ENCODE data around the gene PPP2R5A.
"Not testable (repeated sequence)": the region's sequence is repeated elsewhere in the genome, so short reads cannot be mapped to it uniquely, and the experiment has no call there.

The PPP2R5A gene

GRCh38 chr1:212297338-212297737 lies 12.1 kb downstream of the PPP2R5A start:
- DNase-seq (ENCODE audit: low spot score), result no peak

GRCh38 chr1:212301580-212301979 lies 16.4 kb downstream of the PPP2R5A start:
- no peak for DNase-seq (ENCODE audit: low spot score)

GRCh38 chr1:212302745-212303383 lies 17.7 kb downstream of the PPP2R5A start:
- no peak for DNase-seq (ENCODE audit: low spot score)

GRCh38 chr1:212305342-212305741 lies 20.1 kb downstream of the PPP2R5A start:
- no peak for DNase-seq (ENCODE audit: low spot score)

GRCh38 chr1:212305984-212306452 lies 20.8 kb downstream of the PPP2R5A start:
- DNase-seq (ENCODE audit: low spot score), result not testable (repeated sequence)

- no peak for DNase-seq (ENCODE audit: low spot score)
Measured at GRCh38 chr1:212309967-212310366, 24.8 kb downstream of the PPP2R5A start.

GRCh38 chr1:212310383-212310782 lies 25.2 kb downstream of the PPP2R5A start:
- DNase-seq (ENCODE audit: low spot score), result no peak

- no peak for DNase-seq (ENCODE audit: low spot score)
Measured at GRCh38 chr1:212311836-212312497, 26.8 kb downstream of the PPP2R5A start.

GRCh38 chr1:212313616-212314015 lies 28.4 kb downstream of the PPP2R5A start:
- no peak for DNase-seq (ENCODE audit: low spot score)

- DNase-seq (ENCODE audit: low spot score), result no peak
Measured at GRCh38 chr1:212315184-212315583, 30.0 kb downstream of the PPP2R5A start.

- DNase-seq (ENCODE audit: low spot score), result peak; percentile 24
Measured at GRCh38 chr1:212315907-212316306, 30.7 kb downstream of the PPP2R5A start.

- no peak for DNase-seq (ENCODE audit: low spot score)
Measured at GRCh38 chr1:212317916-212318315, 32.7 kb downstream of the PPP2R5A start.

- not testable (repeated sequence) for DNase-seq (ENCODE audit: low spot score)
Measured at GRCh38 chr1:212321031-212321430, 35.8 kb downstream of the PPP2R5A start.

GRCh38 chr1:212323066-212323465 lies 37.9 kb downstream of the PPP2R5A start:
- DNase-seq (ENCODE audit: low spot score), result no peak

DNA sequence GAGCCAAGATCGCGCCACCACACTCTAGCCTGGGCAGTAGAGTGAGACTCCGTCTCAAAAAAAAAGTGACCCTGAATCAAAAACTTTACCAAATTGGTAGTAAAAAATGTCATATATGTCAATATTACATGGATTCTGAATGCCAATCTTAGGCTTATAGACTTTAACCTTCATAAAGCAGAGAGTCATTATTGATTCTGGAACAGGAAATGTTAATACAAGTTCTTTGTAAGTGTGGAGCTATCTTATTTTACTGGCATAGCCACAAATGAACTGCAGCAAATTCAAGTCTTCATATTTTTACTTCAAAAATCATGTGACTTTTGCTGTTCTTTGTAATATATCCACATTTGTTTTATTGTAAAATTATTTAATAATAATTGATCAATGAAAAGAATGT lies 41.3 kb downstream of the PPP2R5A start:
- no peak for DNase-seq (ENCODE audit: low spot score)

GRCh38 chr1:212328248-212328647 lies 43.0 kb downstream of the PPP2R5A start:
- no peak for DNase-seq (ENCODE audit: low spot score)

DNA sequence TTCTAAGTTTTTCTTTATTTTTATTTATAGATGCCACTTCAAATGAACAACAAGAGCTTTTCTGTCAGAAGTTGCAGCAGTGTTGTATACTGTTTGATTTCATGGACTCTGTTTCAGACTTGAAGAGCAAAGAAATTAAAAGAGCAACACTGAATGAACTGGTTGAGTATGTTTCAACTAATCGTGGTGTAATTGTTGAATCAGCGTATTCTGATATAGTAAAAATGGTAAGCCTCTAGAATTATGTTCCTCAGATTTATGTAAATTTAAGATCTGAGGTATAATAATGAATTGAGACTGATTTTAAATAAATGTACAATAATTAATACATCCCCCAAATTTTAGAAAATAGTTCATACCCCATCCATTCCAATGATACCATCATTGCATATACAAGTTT lies 43.9 kb downstream of the PPP2R5A start:
- DNase-seq (ENCODE audit: low spot score), result no peak

DNA sequence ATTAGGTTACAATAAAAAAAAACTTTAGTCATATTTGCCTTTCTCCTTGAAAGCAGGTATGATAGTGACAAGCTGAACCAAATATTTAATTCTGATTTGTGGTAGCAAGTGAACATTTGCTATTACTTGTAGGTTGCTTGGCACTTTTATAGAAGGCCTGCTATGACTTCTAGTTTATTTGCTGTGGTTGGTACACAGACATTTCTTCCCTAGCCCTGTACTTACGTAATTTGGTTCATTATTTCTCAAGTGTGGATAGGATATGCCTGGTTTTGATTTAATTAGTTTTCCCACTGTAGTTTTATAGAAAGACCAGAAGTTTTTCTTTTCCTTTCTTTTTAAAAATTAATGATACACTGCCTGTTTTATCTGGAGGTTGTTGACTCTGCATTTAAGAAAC lies 55.9 kb downstream of the PPP2R5A start:
- no peak for DNase-seq (ENCODE audit: low spot score)

DNA sequence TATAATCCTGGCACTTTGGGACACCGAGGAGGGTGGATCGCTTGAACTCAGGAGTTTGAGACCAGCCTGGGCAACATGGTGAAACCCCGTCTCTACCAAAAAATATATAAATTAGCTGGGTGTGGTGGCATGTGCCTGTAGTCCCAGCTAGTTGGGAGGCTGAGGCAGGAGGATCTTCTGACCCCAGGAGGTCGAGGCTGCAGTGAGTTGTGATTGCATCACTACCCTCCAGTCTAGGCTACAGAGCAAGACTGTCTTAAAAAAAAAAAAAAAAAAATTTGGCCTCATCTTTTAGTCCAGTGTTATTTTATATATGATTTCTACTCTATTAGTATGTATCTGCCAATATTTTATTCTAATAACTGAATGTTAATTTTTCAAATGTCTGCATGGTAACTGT lies 59.7 kb downstream of the PPP2R5A start:
- no peak for DNase-seq (ENCODE audit: low spot score)

DNA sequence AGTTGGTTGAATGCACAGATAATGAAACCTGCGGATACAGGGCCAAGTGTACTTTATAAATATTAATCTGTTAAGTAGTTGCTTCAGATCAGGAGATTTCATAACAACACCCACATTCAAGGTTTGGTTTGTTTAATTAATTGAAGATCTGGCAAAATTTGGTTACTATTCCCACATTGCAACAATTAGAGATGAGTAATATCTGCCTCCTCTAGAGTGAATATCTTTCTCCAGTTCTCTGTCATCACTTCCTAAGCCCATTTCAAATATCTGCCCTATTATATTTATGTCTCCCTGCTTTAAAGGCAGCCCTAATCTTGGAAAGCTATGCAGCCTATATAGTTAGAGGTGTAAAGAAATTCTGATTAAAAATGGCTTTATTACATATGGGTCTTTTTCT lies 61.4 kb downstream of the PPP2R5A start:
- no peak for DNase-seq (ENCODE audit: low spot score)

GRCh38 chr1:212351588-212352362 lies 66.6 kb downstream of the PPP2R5A start:
- DNase-seq (ENCODE audit: low spot score), result no peak

GRCh38 chr1:212353181-212353580 lies 68.0 kb downstream of the PPP2R5A start:
- peak; percentile 33 for DNase-seq (ENCODE audit: low spot score)

DNA sequence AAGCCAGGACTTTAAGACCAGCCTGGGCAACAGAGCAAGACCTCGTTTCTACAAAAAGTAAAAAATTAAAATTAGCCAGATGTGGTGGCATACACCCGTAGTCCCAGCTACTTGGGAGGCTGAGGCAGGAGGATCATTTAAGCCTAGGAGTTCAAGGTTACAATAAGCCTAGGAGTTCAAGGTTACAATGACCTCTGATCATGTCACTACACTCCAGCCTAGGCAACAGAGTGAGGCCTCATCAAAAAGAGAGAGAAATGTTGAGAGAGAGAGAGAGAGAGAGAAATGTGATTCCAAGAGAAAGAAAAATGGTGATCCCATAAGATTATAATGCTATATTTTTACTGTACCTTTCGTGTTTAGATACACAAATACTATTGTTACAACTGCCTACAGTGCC lies 69.3 kb downstream of the PPP2R5A start:
- no peak for DNase-seq (ENCODE audit: low spot score)

Measured in kidney tubule cell (primary cell).